ENCODE data around the gene CTBP2.

- TF ChIP-seq CTCF (IDR thresholded peaks at IDR 0.05), result no peak
- no peak for TF ChIP-seq EZH2 (IDR thresholded peaks at IDR 0.05)
Observed at GRCh38 chr10:125060482-125060825, 99.9 kb downstream of the CTBP2 start.

Measured in neural progenitor cell (in vitro differentiated cells).